Retinal pigment epithelial cell (primary cell): ENCODE results near the gene CHMP1A.
A peak's percentile ranks its signal among the peaks of the same experiment; 100 is the strongest.

Experiments
- DNase-seq: peaks from one replicate; pipeline ENCODE4 v3.0.0-alpha.2; 2010; ENCODE audit warnings: low read depth
- H3K4me3 ChIP-seq: 2 replicates; pipeline ENCODE4 v1.5.1; 2011; ENCODE audit warnings: mild to moderate bottlenecking, low read length, control low read depth, moderate library complexity
- CTCF ChIP-seq: conservative IDR thresholded peaks from 2 replicates; pipeline ENCODE4 v1.5.1; 2011; ENCODE audit warnings: low read depth, low read length, control low read depth, inconsistent platforms

Gene CHMP1A

GRCh38 chr16:89618109-89618998 lies 39.2 kb downstream of the CHMP1A start:
- H3K4me3 ChIP-seq: no peak overlapping the region
- DNase-seq: no peak

GRCh38 chr16:89617036-89617435 lies 40.5 kb downstream of the CHMP1A start:
- TF ChIP-seq CTCF: no peak
- no peak for DNase-seq
- H3K4me3 ChIP-seq: no peak overlapping the region

More at GRCh38 chr16:89618109-89618998, 39.2 kb downstream of the CHMP1A start:
- TF ChIP-seq CTCF: no peak

- TF ChIP-seq CTCF: no peak
- H3K4me3 ChIP-seq: no peak overlapping the region
- DNase-seq: no peak
Measured at GRCh38 chr16:89616623-89617022, 40.9 kb downstream of the CHMP1A start.

DNA sequence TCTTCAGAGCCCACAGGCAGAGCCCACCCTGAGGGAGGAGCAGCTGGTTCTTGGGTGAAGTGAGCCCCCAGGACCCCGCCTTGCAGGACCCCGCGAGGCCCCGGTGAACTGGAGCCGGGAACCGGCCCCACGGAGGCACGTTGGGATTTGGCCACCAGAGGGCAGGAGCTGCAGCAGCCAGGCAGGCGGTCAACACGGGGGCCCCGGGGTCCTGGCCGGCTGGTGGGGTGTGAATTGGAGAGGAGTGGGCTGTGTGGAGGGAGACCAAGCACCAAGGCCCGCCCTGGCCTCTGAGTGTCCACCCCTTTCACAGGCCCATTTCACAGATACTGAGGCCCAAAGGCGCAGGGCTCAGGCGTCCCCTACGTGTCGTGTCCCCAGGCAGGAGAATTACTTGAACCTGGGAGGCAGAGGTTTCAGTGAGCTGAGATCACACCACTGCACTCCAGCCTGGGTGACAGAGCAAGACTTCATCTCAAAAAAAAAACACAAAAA lies 41.9 kb downstream of the CHMP1A start:
- peak; percentile 71 for TF ChIP-seq CTCF
- H3K4me3 ChIP-seq: no peak overlapping the region
- DNase-seq: no peak

- no peak for TF ChIP-seq CTCF
- no peak overlapping the region for H3K4me3 ChIP-seq
- DNase-seq: no peak
Measured at GRCh38 chr16:89615176-89615575, 42.3 kb downstream of the CHMP1A start.

- H3K4me3 ChIP-seq: no peak overlapping the region
- DNase-seq: no peak
- TF ChIP-seq CTCF: no peak
Measured at GRCh38 chr16:89613954-89614459, 43.5 kb downstream of the CHMP1A start.
